PC-3 (cell line): Measurements from ENCODE around the gene EIF3B.

Experiments
- EZH2 ChIP-seq: fragments of 300-600 bp; sonication (generic); IDR thresholded peaks from one replicate; pipeline ENCODE4 v1.6.1; 2017; ENCODE audit warnings: antibody characterized with exemption, mild to moderate bottlenecking, low read length; ENCODE audit not compliant: unreplicated experiment
- EZH2phosphoT487 ChIP-seq: fragments of 300-600 bp; sonication (generic); IDR thresholded peaks from 2 replicates; pipeline ENCODE4 v1.6.1; 2018; ENCODE audit warnings: mild to moderate bottlenecking, antibody characterized with exemption, low read length, borderline replicate concordance
- TF ChIP-seq, protein P1 (sequence below): fragments of 300-600 bp; sonication (generic); conservative IDR thresholded peaks from 2 replicates; pipeline ENCODE4 v1.5.1; 2017; ENCODE audit warnings: antibody characterized with exemption, low read depth, mild to moderate bottlenecking, low read length

DNA sequence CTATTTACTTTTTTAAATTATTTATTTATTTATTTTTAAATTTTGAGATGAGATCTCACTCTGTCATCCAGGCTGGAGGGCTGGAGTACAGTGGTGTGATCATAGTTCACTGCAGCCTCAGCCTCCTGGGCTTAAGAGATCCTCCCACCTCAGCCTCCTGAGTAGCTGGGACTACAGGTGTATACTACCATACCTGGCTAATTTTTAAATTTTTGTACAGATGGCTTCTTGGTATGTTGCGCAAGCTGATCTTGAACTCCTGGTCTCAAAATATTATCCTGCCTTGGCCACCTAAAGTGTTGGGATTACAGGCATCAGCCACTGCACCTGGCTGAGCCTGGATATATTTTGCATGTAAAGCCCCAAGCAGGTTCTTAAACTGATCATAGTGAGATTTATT is 56.4 kb downstream of the EIF3B start:
- TF ChIP-seq, protein P1, sequence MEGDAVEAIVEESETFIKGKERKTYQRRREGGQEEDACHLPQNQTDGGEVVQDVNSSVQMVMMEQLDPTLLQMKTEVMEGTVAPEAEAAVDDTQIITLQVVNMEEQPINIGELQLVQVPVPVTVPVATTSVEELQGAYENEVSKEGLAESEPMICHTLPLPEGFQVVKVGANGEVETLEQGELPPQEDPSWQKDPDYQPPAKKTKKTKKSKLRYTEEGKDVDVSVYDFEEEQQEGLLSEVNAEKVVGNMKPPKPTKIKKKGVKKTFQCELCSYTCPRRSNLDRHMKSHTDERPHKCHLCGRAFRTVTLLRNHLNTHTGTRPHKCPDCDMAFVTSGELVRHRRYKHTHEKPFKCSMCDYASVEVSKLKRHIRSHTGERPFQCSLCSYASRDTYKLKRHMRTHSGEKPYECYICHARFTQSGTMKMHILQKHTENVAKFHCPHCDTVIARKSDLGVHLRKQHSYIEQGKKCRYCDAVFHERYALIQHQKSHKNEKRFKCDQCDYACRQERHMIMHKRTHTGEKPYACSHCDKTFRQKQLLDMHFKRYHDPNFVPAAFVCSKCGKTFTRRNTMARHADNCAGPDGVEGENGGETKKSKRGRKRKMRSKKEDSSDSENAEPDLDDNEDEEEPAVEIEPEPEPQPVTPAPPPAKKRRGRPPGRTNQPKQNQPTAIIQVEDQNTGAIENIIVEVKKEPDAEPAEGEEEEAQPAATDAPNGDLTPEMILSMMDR = no peak
- TF ChIP-seq EZH2 = no peak
- no peak for TF ChIP-seq EZH2phosphoT487
